GM18951 (cell line): ENCODE measurements around the gene ARHGDIG.
"Not testable (repeated sequence)": the region's sequence is repeated elsewhere in the genome, so short reads cannot be mapped to it uniquely, and the experiment has no call there.

ENCODE experiments used
- POLR2A ChIP-seq: IDR thresholded peaks from 4 replicates; pipeline ENCODE4 v1.6.1; 2011; ENCODE audit warnings: mild to moderate bottlenecking; ENCODE audit not compliant: insufficient read length, insufficient read depth; ENCODE audit errors: extremely low read depth
- in situ Hi-C: fragments of 300-500 bp; cut with MboI; formaldehyde crosslinking; loops from one replicate; pipeline ENCODE4 v1.12.0; 2022; ENCODE audit warnings: low sequenced_read_pairs, mixed read lengths, inconsistent platforms; ENCODE audit not compliant: unreplicated experiment

Gene ARHGDIG

DNA sequence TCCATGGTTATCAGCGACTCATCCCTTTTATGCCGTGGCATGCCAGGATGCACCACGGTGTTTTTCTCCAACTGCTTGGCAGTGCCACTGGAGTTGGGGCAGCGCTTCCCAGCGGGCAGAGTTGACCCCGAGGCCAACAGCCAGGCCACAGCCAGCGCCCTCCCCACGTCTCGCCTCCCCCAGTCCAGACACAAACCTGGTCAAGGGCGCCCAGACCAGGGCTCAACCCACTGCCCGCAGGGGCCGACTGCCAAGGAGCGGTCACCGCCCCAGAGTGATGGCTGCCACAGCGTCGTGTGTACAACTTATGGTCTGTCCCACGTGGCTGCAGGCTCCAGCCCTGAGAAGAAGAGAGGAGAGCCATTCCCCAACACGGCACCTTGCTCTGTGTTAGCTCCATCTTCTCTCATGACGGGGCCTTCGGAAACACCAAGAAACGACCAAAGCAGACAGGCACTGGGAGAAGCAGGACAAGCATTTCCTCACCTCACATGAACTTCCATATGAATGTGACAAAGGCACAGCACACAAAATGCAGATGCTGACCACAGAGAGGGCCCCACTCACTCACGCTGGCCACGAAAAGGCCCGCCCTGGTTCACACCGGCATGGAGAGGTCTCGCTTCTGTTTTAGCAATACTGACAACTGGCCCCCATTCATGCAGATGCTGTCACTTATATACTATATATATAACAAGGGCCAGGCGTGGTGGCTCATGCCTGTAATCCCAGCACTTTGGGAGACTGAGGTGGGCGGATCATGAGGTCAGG lies 45.2 kb downstream of the ARHGDIG start:
- no peak for TF ChIP-seq POLR2A
- in situ Hi-C loops = no loop called here

- no peak for TF ChIP-seq POLR2A
- in situ Hi-C loops = no loop called here
Observed at GRCh38 chr16:330741-331140, 50.4 kb downstream of the ARHGDIG start.

- in situ Hi-C loops = not testable (repeated sequence)
Observed at GRCh38 chr16:331181-331814, 50.9 kb downstream of the ARHGDIG start.
